ENCODE results near the gene BMP3.

Gene BMP3

GRCh38 chr4:81042578-81043365, 12.3 kb downstream of the BMP3 start:
- TF ChIP-seq CTCF (conservative IDR thresholded peaks at IDR 0.05; ENCODE audit: low read depth, low read length) = no peak

GRCh38 chr4:81049330-81049729, 18.8 kb downstream of the BMP3 start:
- TF ChIP-seq CTCF (conservative IDR thresholded peaks at IDR 0.05; ENCODE audit: low read depth, low read length) = no peak
- no peak for DNase-seq (ENCODE audit: low read depth)

More at GRCh38 chr4:81042578-81043365, 12.3 kb downstream of the BMP3 start:
- no peak for DNase-seq (ENCODE audit: low read depth)
- H3K4me3 ChIP-seq (ENCODE audit: low read depth, low read length) = no peak overlapping the region

GRCh38 chr4:81049907-81050306, 19.4 kb downstream of the BMP3 start:
- TF ChIP-seq CTCF (conservative IDR thresholded peaks at IDR 0.05; ENCODE audit: low read depth, low read length) = no peak
- DNase-seq (ENCODE audit: low read depth) = no peak
- H3K4me3 ChIP-seq (ENCODE audit: low read depth, low read length) = no peak overlapping the region

More at GRCh38 chr4:81049330-81049729, 18.8 kb downstream of the BMP3 start:
- no peak overlapping the region for H3K4me3 ChIP-seq (ENCODE audit: low read depth, low read length)

- peak; percentile 87 for TF ChIP-seq CTCF (conservative IDR thresholded peaks at IDR 0.05; ENCODE audit: low read depth, low read length)
- DNase-seq (ENCODE audit: low read depth) = peak; percentile 74
These were observed 21.9 kb downstream of the BMP3 start for GRCh38 chr4:81052119-81053068.

GRCh38 chr4:81058621-81059020, 28.1 kb downstream of the BMP3 start:
- H3K4me3 ChIP-seq (ENCODE audit: low read depth, low read length) = no peak overlapping the region
- TF ChIP-seq CTCF (conservative IDR thresholded peaks at IDR 0.05; ENCODE audit: low read depth, low read length) = no peak
- no peak for DNase-seq (ENCODE audit: low read depth)

More at GRCh38 chr4:81052119-81053068, 21.9 kb downstream of the BMP3 start:
- H3K4me3 ChIP-seq (ENCODE audit: low read depth, low read length) = no peak overlapping the region

GRCh38 chr4:81060587-81061343, 30.3 kb downstream of the BMP3 start:
- no peak for TF ChIP-seq CTCF (conservative IDR thresholded peaks at IDR 0.05; ENCODE audit: low read depth, low read length)
- DNase-seq (ENCODE audit: low read depth) = no peak
- H3K4me3 ChIP-seq (ENCODE audit: low read depth, low read length) = no peak overlapping the region

All from choroid plexus epithelial cell (primary cell).